ENCODE results near the gene MTCL1.

- no peak for TF ChIP-seq EP300 (IDR thresholded peaks at IDR 0.05)
- TF ChIP-seq, protein P1, sequence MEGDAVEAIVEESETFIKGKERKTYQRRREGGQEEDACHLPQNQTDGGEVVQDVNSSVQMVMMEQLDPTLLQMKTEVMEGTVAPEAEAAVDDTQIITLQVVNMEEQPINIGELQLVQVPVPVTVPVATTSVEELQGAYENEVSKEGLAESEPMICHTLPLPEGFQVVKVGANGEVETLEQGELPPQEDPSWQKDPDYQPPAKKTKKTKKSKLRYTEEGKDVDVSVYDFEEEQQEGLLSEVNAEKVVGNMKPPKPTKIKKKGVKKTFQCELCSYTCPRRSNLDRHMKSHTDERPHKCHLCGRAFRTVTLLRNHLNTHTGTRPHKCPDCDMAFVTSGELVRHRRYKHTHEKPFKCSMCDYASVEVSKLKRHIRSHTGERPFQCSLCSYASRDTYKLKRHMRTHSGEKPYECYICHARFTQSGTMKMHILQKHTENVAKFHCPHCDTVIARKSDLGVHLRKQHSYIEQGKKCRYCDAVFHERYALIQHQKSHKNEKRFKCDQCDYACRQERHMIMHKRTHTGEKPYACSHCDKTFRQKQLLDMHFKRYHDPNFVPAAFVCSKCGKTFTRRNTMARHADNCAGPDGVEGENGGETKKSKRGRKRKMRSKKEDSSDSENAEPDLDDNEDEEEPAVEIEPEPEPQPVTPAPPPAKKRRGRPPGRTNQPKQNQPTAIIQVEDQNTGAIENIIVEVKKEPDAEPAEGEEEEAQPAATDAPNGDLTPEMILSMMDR (IDR thresholded peaks at IDR 0.05) = no peak
Measured at GRCh38 chr18:8709248-8710059, 4.1 kb downstream of the MTCL1 start.

All from ovary (tissue), 3 donors.